Glutamatergic neuron (in vitro differentiated cells): ENCODE results near the gene ECPAS. TPM values are rescaled to one million over a fixed set of nuclear protein-coding genes. Genes with fewer than 3 reads are reported as not detected.
A peak's percentile ranks its signal among the peaks of the same experiment; 100 is the strongest.

Source experiments
- DNase-seq: peaks from one replicate; pipeline ENCODE4 v3.0.0; 2022
- H3K27ac Mint-ChIP-seq: one replicate; pipeline ENCODE4 v1.8.0; 2020; ENCODE audit warnings: mild to moderate bottlenecking, mixed read lengths, inconsistent platforms; ENCODE audit not compliant: unreplicated experiment
- H3K27me3 Mint-ChIP-seq: one replicate; pipeline ENCODE4 v1.8.0; 2020; ENCODE audit warnings: mild to moderate bottlenecking, moderate library complexity, mixed read lengths, inconsistent platforms; ENCODE audit not compliant: unreplicated experiment
- H3K36me3 Mint-ChIP-seq: one replicate; pipeline ENCODE4 v1.8.0; 2020; ENCODE audit warnings: mild to moderate bottlenecking, mixed read lengths, inconsistent platforms; ENCODE audit not compliant: unreplicated experiment
- H3K4me1 Mint-ChIP-seq: one replicate; pipeline ENCODE4 v1.8.0; 2020; ENCODE audit warnings: mild to moderate bottlenecking, low read depth, mixed read lengths, inconsistent platforms; ENCODE audit not compliant: unreplicated experiment
- H3K4me3 Mint-ChIP-seq: one replicate; pipeline ENCODE4 v1.8.0; 2020; ENCODE audit warnings: mild to moderate bottlenecking, mixed read lengths, inconsistent platforms; ENCODE audit not compliant: unreplicated experiment
- H3K9me3 Mint-ChIP-seq: one replicate; pipeline ENCODE4 v1.8.0; 2020; ENCODE audit warnings: mild to moderate bottlenecking, moderate library complexity, mixed read lengths, inconsistent platforms; ENCODE audit not compliant: unreplicated experiment
- total RNA-seq: library from RNA; stranded (reverse); fragmentation: NEBNext Ultra II Directional; extraction: Animal tissue kit (Norgen Biotek cat#: 25700); gene quantifications from one replicate; pipeline ENCODE4 v1.2.1, GENCODE V29; 2021; ENCODE audit not compliant: unreplicated experiment
- TF ChIP-seq, protein P1 (sequence below): fragments of 200-600 bp; sonication (generic); IDR thresholded peaks from one replicate; pipeline ENCODE4 v1.5.0; 2021; ENCODE audit not compliant: partially characterized antibody, unreplicated experiment

ECPAS gene
- total RNA-seq, 1 donor from 2014 or later, result 53.5 TPM

DNA sequence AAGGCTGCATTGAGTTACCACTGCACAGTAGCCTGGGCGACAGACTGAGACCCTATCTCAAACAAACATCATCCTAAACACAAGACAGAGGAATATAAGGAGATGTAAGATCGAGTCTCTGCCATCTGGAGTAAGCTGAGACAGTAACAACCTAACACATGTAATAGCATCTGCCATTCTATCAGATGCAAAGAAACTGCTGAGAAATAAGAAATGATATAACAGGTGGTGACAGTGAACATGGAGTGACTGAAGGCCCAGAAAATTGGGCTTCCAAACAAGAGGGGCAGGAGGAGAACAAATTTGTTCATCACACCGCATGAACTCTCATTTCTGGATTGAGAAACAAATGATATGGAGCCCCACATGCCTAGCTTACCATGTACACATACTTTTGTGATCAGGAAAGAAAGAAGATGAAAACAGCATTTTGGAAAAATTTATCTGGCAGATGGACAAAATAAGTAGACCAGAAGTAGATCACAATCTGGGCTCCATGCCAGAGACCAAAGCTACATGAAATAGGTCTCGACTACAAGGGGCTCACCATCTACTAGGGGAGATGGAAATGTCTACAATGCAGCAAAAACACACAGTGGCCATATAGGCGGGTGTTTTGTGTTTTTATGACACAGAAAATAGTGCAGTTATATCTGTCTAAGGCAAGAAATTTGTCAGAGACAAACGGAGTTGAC is 45.5 kb downstream of the ECPAS start:
- Mint-ChIP-seq H3K27ac (peak overlapping the region; percentile 57), H3K36me3 (no peaks in the 10 kb centered on the region), H3K4me3 (no peak overlapping the region), H3K9me3 (no peaks in the 10 kb centered on the region), H3K4me1 (peaks cover 4% of the 10 kb centered on the region), H3K27me3 (no peaks in the 10 kb centered on the region)
- TF ChIP-seq, protein P1, sequence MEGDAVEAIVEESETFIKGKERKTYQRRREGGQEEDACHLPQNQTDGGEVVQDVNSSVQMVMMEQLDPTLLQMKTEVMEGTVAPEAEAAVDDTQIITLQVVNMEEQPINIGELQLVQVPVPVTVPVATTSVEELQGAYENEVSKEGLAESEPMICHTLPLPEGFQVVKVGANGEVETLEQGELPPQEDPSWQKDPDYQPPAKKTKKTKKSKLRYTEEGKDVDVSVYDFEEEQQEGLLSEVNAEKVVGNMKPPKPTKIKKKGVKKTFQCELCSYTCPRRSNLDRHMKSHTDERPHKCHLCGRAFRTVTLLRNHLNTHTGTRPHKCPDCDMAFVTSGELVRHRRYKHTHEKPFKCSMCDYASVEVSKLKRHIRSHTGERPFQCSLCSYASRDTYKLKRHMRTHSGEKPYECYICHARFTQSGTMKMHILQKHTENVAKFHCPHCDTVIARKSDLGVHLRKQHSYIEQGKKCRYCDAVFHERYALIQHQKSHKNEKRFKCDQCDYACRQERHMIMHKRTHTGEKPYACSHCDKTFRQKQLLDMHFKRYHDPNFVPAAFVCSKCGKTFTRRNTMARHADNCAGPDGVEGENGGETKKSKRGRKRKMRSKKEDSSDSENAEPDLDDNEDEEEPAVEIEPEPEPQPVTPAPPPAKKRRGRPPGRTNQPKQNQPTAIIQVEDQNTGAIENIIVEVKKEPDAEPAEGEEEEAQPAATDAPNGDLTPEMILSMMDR, result no peak
- DNase-seq, result no peak

DNA sequence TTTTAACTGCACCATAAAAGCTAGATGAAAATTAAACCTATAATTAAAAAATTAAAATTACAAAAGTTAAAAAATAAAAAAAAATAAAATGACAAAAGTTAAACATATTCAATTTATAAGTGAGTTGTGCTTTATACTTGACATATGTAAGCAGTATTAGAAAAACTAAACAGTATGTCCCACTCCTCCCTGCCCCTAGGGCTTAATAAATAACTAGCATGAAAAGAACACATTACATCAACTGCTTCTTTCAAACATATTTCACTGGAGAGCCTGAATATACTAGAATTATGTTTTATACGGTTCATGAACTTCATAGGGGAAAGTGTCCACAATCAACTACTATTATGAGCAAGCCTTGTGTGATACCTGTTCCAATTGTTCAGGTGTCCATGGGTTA is 47.6 kb downstream of the ECPAS start:
- H3K9me3 Mint-ChIP-seq, result no peaks in the 10 kb centered on the region
- H3K27me3 Mint-ChIP-seq, result no peaks in the 10 kb centered on the region
- peaks cover 4% of the 10 kb centered on the region for H3K4me1 Mint-ChIP-seq
- H3K27ac Mint-ChIP-seq, result no peak overlapping the region
- no peak overlapping the region for H3K4me3 Mint-ChIP-seq
- TF ChIP-seq, protein P1, result no peak
- DNase-seq, result no peak
- no peaks in the 10 kb centered on the region for H3K36me3 Mint-ChIP-seq

DNA sequence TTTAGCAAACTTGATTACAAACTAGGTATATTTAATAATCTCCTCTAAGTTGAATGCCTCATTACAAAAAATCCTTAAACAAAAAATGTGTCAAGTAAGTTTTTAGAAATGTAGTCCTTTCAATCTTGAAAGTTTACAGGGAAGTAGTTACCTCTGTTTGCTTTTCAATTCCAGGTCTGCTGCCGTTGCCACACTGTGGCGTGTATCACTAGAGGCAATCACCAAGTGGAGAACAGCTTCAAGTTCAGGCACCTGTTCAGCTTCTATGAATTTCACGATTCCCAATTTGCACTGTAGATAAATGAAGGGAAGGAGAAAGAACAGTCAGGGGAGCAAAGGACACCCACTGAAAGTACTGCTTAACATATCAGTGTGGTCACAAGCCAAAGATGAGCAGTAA is 51.1 kb downstream of the ECPAS start:
- Mint-ChIP-seq H3K4me3 (no peak overlapping the region), H3K36me3 (no peaks in the 10 kb centered on the region), H3K9me3 (no peaks in the 10 kb centered on the region), H3K4me1 (no peaks in the 10 kb centered on the region), H3K27me3 (no peaks in the 10 kb centered on the region), H3K27ac (no peak overlapping the region)
- no peak for DNase-seq
- TF ChIP-seq, protein P1, result no peak

DNA sequence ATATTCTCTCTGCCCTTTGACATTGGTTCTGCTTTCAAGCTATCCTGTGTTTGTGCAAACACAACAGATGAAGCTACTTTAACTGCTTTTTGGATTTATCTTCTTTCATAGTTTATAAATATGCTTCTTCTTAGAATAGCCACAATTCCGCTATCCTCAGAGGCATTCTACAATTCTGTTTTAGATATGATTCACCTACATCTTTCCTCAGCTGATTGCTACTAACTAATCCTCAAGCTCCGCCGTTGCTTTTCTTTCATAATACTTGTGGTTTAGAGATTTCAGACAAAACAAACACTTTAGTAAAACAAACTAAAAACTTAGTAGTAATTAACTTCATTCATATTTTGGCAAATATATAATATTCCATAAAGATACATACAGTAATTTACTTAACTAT is 52.5 kb downstream of the ECPAS start:
- TF ChIP-seq, protein P1, result no peak
- H3K4me1 Mint-ChIP-seq, result no peaks in the 10 kb centered on the region
- H3K9me3 Mint-ChIP-seq, result no peaks in the 10 kb centered on the region
- no peak overlapping the region for H3K4me3 Mint-ChIP-seq
- no peak overlapping the region for H3K27ac Mint-ChIP-seq
- no peaks in the 10 kb centered on the region for H3K36me3 Mint-ChIP-seq
- DNase-seq, result no peak
- no peaks in the 10 kb centered on the region for H3K27me3 Mint-ChIP-seq

DNA sequence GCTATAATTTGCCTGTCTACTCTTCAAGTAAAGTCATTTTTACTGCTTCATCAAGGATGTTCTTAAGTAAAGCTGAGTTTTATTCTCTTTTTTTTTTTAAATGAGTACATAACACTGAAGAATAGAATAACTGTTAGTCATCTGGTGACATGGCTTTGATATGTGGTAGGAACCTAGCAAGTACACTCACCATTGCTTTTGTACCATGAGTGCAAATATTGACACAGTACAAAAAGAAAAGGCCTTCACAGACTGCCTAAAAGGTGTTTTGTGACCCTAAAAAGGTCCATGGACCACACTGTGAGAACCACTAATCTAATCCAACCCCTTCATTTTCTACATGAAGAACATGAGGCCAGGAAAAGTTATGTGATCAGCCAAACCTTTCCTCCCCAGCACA is 55.0 kb downstream of the ECPAS start:
- no peak overlapping the region for H3K27ac Mint-ChIP-seq
- no peaks in the 10 kb centered on the region for H3K27me3 Mint-ChIP-seq
- no peak overlapping the region for H3K4me3 Mint-ChIP-seq
- no peaks in the 10 kb centered on the region for H3K9me3 Mint-ChIP-seq
- TF ChIP-seq, protein P1, result no peak
- H3K4me1 Mint-ChIP-seq, result no peaks in the 10 kb centered on the region
- DNase-seq, result no peak
- H3K36me3 Mint-ChIP-seq, result no peaks in the 10 kb centered on the region
